HEK293 (cell line): Measurements from ENCODE around the gene KCNK6.

Experiments
- BCL11B ChIP-seq: fragments of 450-650 bp; formaldehyde crosslinking; IDR thresholded peaks from 2 replicates; pipeline ENCODE4 v1.5.1; 2016; ENCODE audit warnings: low read depth, missing biosample characterization, missing genetic modification characterization
- FEZF1 ChIP-seq: fragments of 450-650 bp; formaldehyde crosslinking; IDR thresholded peaks from 2 replicates; pipeline ENCODE4 v1.5.1; 2016; ENCODE audit warnings: missing biosample characterization, missing genetic modification characterization
- GFI1B ChIP-seq: fragments of 450-650 bp; formaldehyde crosslinking; IDR thresholded peaks from 2 replicates; pipeline ENCODE4 v1.5.1; 2016; ENCODE audit warnings: missing biosample characterization, missing genetic modification characterization
- HOXC10 ChIP-seq: sonication (generic); formaldehyde crosslinking; IDR thresholded peaks from 2 replicates; pipeline ENCODE4 v1.8.1; 2023; ENCODE audit warnings: mild to moderate bottlenecking, missing genetic modification reagents
- KLF1 ChIP-seq: fragments of 450-650 bp; formaldehyde crosslinking; IDR thresholded peaks from 2 replicates; pipeline ENCODE4 v1.5.1; 2016; ENCODE audit warnings: missing biosample characterization, missing genetic modification characterization
- OVOL3 ChIP-seq: fragments of 450-650 bp; formaldehyde crosslinking; IDR thresholded peaks from 2 replicates; pipeline ENCODE4 v1.5.1; 2016; ENCODE audit warnings: missing biosample characterization, missing genetic modification characterization
- PRDM10 ChIP-seq: fragments of 450-650 bp; formaldehyde crosslinking; IDR thresholded peaks from 2 replicates; pipeline ENCODE4 v1.5.1; 2016; ENCODE audit warnings: missing biosample characterization, missing genetic modification characterization
- SP7 ChIP-seq: fragments of 450-650 bp; formaldehyde crosslinking; IDR thresholded peaks from 2 replicates; pipeline ENCODE4 v1.5.1; 2016; ENCODE audit warnings: missing biosample characterization, missing genetic modification characterization
- TCF7L2 ChIP-seq: IDR thresholded peaks from 2 replicates; pipeline ENCODE4 v1.6.1; 2011; ENCODE audit warnings: low read depth, mild to moderate bottlenecking, inconsistent platforms, low read length, moderate library complexity, borderline replicate concordance
- WT1 ChIP-seq: fragments of 450-650 bp; formaldehyde crosslinking; IDR thresholded peaks from 2 replicates; pipeline ENCODE4 v1.5.1; 2016; ENCODE audit warnings: missing biosample characterization, missing genetic modification characterization
- ZBTB26 ChIP-seq: fragments of 450-650 bp; formaldehyde crosslinking; optimal IDR thresholded peaks from 2 replicates; pipeline ENCODE3; 2016; ENCODE audit warnings: missing biosample characterization, mild to moderate bottlenecking, missing genetic modification characterization
- ZBTB48 ChIP-seq: fragments of 450-650 bp; formaldehyde crosslinking; IDR thresholded peaks from 2 replicates; pipeline ENCODE4 v1.5.1; 2016; ENCODE audit warnings: missing biosample characterization, missing genetic modification characterization
- ZFHX2 ChIP-seq: fragments of 450-650 bp; formaldehyde crosslinking; conservative IDR thresholded peaks from 2 replicates; pipeline ENCODE4 v1.5.1; 2016; ENCODE audit warnings: missing biosample characterization, missing genetic modification characterization
- ZNF132 ChIP-seq: fragments of 450-650 bp; formaldehyde crosslinking; IDR thresholded peaks from 2 replicates; pipeline ENCODE4 v1.5.1; 2017; ENCODE audit warnings: missing biosample characterization, missing genetic modification characterization, borderline replicate concordance
- ZNF221 ChIP-seq: fragments of 450-650 bp; formaldehyde crosslinking; IDR thresholded peaks from 2 replicates; pipeline ENCODE4 v1.5.1; 2017; ENCODE audit warnings: missing biosample characterization, missing genetic modification characterization, borderline replicate concordance
- ZNF23 ChIP-seq: fragments of 450-650 bp; formaldehyde crosslinking; IDR thresholded peaks from 2 replicates; pipeline ENCODE4 v1.5.1; 2016; ENCODE audit warnings: missing biosample characterization, missing genetic modification characterization, borderline replicate concordance
- ZNF335 ChIP-seq: fragments of 450-650 bp; formaldehyde crosslinking; conservative IDR thresholded peaks from 2 replicates; pipeline ENCODE4 v1.5.1; 2016; ENCODE audit warnings: missing biosample characterization, missing genetic modification characterization
- ZNF37A ChIP-seq: fragments of 450-650 bp; IDR thresholded peaks from 2 replicates; pipeline ENCODE4 v1.5.1; 2018; ENCODE audit warnings: missing biosample characterization, missing genetic modification characterization
- ZNF510 ChIP-seq: fragments of 450-650 bp; formaldehyde crosslinking; IDR thresholded peaks from 2 replicates; pipeline ENCODE4 v1.5.1; 2018; ENCODE audit warnings: mild to moderate bottlenecking, missing genetic modification characterization, missing biosample characterization; ENCODE audit not compliant: insufficient replicate concordance
- ZNF513 ChIP-seq: fragments of 450-650 bp; IDR thresholded peaks from 2 replicates; pipeline ENCODE4 v1.5.1; 2018; ENCODE audit warnings: missing biosample characterization, missing genetic modification characterization
- ZNF600 ChIP-seq: fragments of 450-650 bp; formaldehyde crosslinking; IDR thresholded peaks from 2 replicates; pipeline ENCODE4 v1.5.1; 2016; ENCODE audit warnings: missing biosample characterization, missing genetic modification characterization
- ZNF610 ChIP-seq: fragments of 450-650 bp; formaldehyde crosslinking; IDR thresholded peaks from 2 replicates; pipeline ENCODE4 v1.5.1; 2016; ENCODE audit warnings: missing biosample characterization, missing genetic modification characterization, borderline replicate concordance
- ZNF623 ChIP-seq: fragments of 450-650 bp; formaldehyde crosslinking; IDR thresholded peaks from 2 replicates; pipeline ENCODE4 v1.5.1; 2016; ENCODE audit warnings: missing biosample characterization, missing genetic modification characterization
- ZNF624 ChIP-seq: fragments of 450-650 bp; formaldehyde crosslinking; IDR thresholded peaks from 2 replicates; pipeline ENCODE4 v1.5.1; 2017; ENCODE audit warnings: missing biosample characterization, missing genetic modification characterization
- ZNF626 ChIP-seq: fragments of 450-650 bp; sonication (Bioruptor Pico); formaldehyde crosslinking; IDR thresholded peaks from 2 replicates; pipeline ENCODE4 v1.5.1; 2018; ENCODE audit warnings: missing biosample characterization, missing genetic modification characterization, inconsistent platforms
- ZNF707 ChIP-seq: fragments of 450-650 bp; formaldehyde crosslinking; IDR thresholded peaks from 2 replicates; pipeline ENCODE4 v1.5.1; 2016; ENCODE audit warnings: missing biosample characterization, missing genetic modification characterization
- ZNF776 ChIP-seq: fragments of 450-650 bp; formaldehyde crosslinking; IDR thresholded peaks from 2 replicates; pipeline ENCODE4 v1.5.0; 2017; ENCODE audit warnings: missing biosample characterization, missing genetic modification characterization, borderline replicate concordance
- ZSCAN18 ChIP-seq: fragments of 450-650 bp; formaldehyde crosslinking; IDR thresholded peaks from 2 replicates; pipeline ENCODE4 v1.5.1; 2016; ENCODE audit warnings: missing biosample characterization, missing genetic modification characterization
- TF ChIP-seq, protein P1 (sequence below): fragments of 450-650 bp; formaldehyde crosslinking; IDR thresholded peaks from 2 replicates; pipeline ENCODE4 v1.5.1; 2016; ENCODE audit warnings: missing biosample characterization, missing genetic modification characterization

KCNK6 gene

GRCh38 chr19:38335949-38336637 lies 16.4 kb downstream of the KCNK6 start (continued):
- TF ChIP-seq PRDM10 (tag by site-specific recombination) (no peak), FEZF1 (tag by site-specific recombination) (peak; percentile 28; the same call in 1 of the 2 replicates), ZNF623 (tag by site-specific recombination) (no peak), ZNF610 (tag by site-specific recombination) (no peak), ZNF221 (tag by site-specific recombination) (no peak), ZNF626 (tag by site-specific recombination) (no peak), ZNF707 (tag by site-specific recombination) (no peak), ZNF776 (tag by site-specific recombination) (no peak), ZNF23 (tag by site-specific recombination) (no peak), ZNF600 (tag by site-specific recombination) (peak; percentile 93), ZBTB26 (tag by site-specific recombination) (peak; percentile 91), ZNF624 (tag by site-specific recombination) (no peak), KLF1 (tag by site-specific recombination) (no peak; the same call in 1 of the 2 replicates), BCL11B (peak; percentile 45; the same call in 1 of the 2 replicates), ZFHX2 (tag by site-specific recombination) (peak; percentile 85), WT1 (tag by site-specific recombination) (peak; percentile 69; the same call in 1 of the 2 replicates), ZNF335 (tag by site-specific recombination) (peak; percentile 99), ZNF37A (tag by site-specific recombination) (no peak), ZNF510 (no peak), ZNF513 (tag by site-specific recombination) (no peak), ZNF132 (tag by site-specific recombination) (no peak), ZBTB48 (tag by site-specific recombination) (no peak), TCF7L2 (no peak), GFI1B (tag by site-specific recombination) (no peak), ZSCAN18 (tag by site-specific recombination) (peak; percentile 91), SP7 (tag by site-specific recombination) (peak; percentile 58; the same call in 1 of the 2 replicates), OVOL3 (tag by site-specific recombination) (no peak; the same call in 1 of the 2 replicates), HOXC10 (no peak)
- TF ChIP-seq, protein P1, sequence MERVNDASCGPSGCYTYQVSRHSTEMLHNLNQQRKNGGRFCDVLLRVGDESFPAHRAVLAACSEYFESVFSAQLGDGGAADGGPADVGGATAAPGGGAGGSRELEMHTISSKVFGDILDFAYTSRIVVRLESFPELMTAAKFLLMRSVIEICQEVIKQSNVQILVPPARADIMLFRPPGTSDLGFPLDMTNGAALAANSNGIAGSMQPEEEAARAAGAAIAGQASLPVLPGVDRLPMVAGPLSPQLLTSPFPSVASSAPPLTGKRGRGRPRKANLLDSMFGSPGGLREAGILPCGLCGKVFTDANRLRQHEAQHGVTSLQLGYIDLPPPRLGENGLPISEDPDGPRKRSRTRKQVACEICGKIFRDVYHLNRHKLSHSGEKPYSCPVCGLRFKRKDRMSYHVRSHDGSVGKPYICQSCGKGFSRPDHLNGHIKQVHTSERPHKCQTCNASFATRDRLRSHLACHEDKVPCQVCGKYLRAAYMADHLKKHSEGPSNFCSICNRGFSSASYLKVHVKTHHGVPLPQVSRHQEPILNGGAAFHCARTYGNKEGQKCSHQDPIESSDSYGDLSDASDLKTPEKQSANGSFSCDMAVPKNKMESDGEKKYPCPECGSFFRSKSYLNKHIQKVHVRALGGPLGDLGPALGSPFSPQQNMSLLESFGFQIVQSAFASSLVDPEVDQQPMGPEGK (tag by site-specific recombination): peak; percentile 6
